ENCODE results near the gene CRYL1. TPM values are rescaled to one million over a fixed set of nuclear protein-coding genes. Genes with fewer than 3 reads are reported as not detected.

CRYL1 gene
- total RNA-seq, 1 experiment from 2014 or later: 2.9 TPM

DNA sequence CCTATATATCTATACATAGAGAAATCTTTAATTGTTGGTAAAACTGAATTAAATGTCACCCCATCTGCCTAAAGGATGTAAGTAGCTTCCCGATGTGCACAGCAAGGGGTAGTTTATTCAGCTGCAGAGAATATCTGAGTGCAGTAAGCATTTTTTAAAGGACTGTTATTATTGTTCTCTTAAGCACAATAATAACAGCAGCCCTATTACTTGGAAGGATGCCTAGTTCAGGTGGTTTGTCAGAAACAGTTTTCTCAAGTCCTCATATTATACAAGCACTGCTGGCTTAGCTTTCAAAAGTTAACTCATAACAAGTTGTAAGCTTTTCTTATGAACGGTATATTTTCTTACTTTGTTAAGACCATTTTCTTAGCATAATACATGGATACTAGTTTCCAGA is 142.6 kb downstream of the CRYL1 start:
- H3K4me3 Mint-ChIP-seq: no peak overlapping the region
- H3K27ac Mint-ChIP-seq: no peak overlapping the region
- POLR2A ChIA-PET: no interaction called here
- DNase-seq (ENCODE audit: low spot score): no peak
- peaks cover 4% of the 10 kb centered on the region for H3K36me3 Mint-ChIP-seq
- H3K27me3 Mint-ChIP-seq (ENCODE audit: low read depth): no peaks in the 10 kb centered on the region
- H3K4me1 Mint-ChIP-seq: no peaks in the 10 kb centered on the region
- peaks cover 20% of the 10 kb centered on the region for H3K9me3 Mint-ChIP-seq
- no peak for ATAC-seq
- CTCF ChIA-PET: no interaction called here
- TF ChIP-seq HMGA2 (CRISPR knock-in tag; IDR thresholded peaks at IDR 0.05): no peak
- TF ChIP-seq, protein P1, sequence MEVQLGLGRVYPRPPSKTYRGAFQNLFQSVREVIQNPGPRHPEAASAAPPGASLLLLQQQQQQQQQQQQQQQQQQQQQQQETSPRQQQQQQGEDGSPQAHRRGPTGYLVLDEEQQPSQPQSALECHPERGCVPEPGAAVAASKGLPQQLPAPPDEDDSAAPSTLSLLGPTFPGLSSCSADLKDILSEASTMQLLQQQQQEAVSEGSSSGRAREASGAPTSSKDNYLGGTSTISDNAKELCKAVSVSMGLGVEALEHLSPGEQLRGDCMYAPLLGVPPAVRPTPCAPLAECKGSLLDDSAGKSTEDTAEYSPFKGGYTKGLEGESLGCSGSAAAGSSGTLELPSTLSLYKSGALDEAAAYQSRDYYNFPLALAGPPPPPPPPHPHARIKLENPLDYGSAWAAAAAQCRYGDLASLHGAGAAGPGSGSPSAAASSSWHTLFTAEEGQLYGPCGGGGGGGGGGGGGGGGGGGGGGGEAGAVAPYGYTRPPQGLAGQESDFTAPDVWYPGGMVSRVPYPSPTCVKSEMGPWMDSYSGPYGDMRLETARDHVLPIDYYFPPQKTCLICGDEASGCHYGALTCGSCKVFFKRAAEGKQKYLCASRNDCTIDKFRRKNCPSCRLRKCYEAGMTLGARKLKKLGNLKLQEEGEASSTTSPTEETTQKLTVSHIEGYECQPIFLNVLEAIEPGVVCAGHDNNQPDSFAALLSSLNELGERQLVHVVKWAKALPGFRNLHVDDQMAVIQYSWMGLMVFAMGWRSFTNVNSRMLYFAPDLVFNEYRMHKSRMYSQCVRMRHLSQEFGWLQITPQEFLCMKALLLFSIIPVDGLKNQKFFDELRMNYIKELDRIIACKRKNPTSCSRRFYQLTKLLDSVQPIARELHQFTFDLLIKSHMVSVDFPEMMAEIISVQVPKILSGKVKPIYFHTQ (CRISPR knock-in tag; IDR thresholded peaks at IDR 0.05): no peak
- no peak for TF ChIP-seq ZNF121 (CRISPR knock-in tag; IDR thresholded peaks at IDR 0.05)
- TF ChIP-seq, protein P2, sequence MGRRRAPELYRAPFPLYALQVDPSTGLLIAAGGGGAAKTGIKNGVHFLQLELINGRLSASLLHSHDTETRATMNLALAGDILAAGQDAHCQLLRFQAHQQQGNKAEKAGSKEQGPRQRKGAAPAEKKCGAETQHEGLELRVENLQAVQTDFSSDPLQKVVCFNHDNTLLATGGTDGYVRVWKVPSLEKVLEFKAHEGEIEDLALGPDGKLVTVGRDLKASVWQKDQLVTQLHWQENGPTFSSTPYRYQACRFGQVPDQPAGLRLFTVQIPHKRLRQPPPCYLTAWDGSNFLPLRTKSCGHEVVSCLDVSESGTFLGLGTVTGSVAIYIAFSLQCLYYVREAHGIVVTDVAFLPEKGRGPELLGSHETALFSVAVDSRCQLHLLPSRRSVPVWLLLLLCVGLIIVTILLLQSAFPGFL (CRISPR knock-in tag; IDR thresholded peaks at IDR 0.05; ENCODE audit: borderline replicate concordance): no peak
- TF ChIP-seq RORB (CRISPR knock-in tag; IDR thresholded peaks at IDR 0.05): no peak
- TF ChIP-seq, protein P3, sequence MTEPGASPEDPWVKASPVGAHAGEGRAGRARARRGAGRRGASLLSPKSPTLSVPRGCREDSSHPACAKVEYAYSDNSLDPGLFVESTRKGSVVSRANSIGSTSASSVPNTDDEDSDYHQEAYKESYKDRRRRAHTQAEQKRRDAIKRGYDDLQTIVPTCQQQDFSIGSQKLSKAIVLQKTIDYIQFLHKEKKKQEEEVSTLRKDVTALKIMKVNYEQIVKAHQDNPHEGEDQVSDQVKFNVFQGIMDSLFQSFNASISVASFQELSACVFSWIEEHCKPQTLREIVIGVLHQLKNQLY (CRISPR knock-in tag; IDR thresholded peaks at IDR 0.05): no peak
- no peak for TF ChIP-seq ZNF263 (CRISPR knock-in tag; IDR thresholded peaks at IDR 0.05; ENCODE audit: low read depth)
- TF ChIP-seq JUN (CRISPR knock-in tag; IDR thresholded peaks at IDR 0.05): no peak

DNA sequence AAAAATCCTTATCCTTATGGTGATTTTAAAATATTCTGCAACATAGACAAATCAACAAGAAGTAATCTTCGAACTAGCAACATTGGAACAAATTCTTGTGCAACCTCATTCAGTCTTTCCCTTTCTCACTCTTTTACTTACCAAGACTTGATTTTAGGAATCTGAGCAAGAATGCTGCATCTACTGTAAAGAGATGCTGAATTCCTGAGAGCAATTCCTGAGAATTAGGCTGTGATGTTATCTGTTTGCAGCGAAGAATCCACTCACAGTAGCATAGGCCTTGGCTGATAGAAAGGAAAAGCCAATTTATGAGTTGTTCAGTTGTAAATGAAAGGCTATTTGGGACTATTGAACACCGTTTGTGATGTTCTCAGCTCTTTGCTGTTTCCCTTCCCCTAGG is 144.3 kb downstream of the CRYL1 start:
- ATAC-seq (no peak), DNase-seq (ENCODE audit: low spot score) (no peak)
- peaks cover 9% of the 10 kb centered on the region for H3K9me3 Mint-ChIP-seq
- H3K4me1 Mint-ChIP-seq: no peaks in the 10 kb centered on the region
- ChIA-PET CTCF (no interaction called here), POLR2A (no interaction called here)
- TF ChIP-seq ZNF416 (CRISPR knock-in tag; IDR thresholded peaks at IDR 0.05): no peak
- TF ChIP-seq GTF2I (CRISPR knock-in tag; conservative IDR thresholded peaks at IDR 0.05): no peak
- TF ChIP-seq NFYB (CRISPR knock-in tag; conservative IDR thresholded peaks at IDR 0.05; ENCODE audit: low read depth): no peak
- TF ChIP-seq ESRRA (CRISPR knock-in tag; IDR thresholded peaks at IDR 0.05; ENCODE audit: borderline replicate concordance): no peak
- no peak for TF ChIP-seq GABPB1 (CRISPR knock-in tag; IDR thresholded peaks at IDR 0.05)
- TF ChIP-seq ZNF532 (CRISPR knock-in tag; IDR thresholded peaks at IDR 0.05; ENCODE audit: borderline replicate concordance): no peak
- TF ChIP-seq ZNF121 (CRISPR knock-in tag; IDR thresholded peaks at IDR 0.05): no peak
- TF ChIP-seq ZBTB21 (CRISPR knock-in tag; IDR thresholded peaks at IDR 0.05; ENCODE audit: borderline replicate concordance): no peak
- H3K27ac Mint-ChIP-seq: no peak overlapping the region
- no peaks in the 10 kb centered on the region for H3K36me3 Mint-ChIP-seq
- H3K27me3 Mint-ChIP-seq (ENCODE audit: low read depth): no peaks in the 10 kb centered on the region
- H3K4me3 Mint-ChIP-seq: no peak overlapping the region

- H3K4me1 Mint-ChIP-seq: no peaks in the 10 kb centered on the region
- no peak for ATAC-seq
- no peaks in the 10 kb centered on the region for H3K27me3 Mint-ChIP-seq (ENCODE audit: low read depth)
- H3K36me3 Mint-ChIP-seq: no peaks in the 10 kb centered on the region
- no peaks in the 10 kb centered on the region for H3K9me3 Mint-ChIP-seq
- POLR2A ChIA-PET: no interaction called here
- H3K4me3 Mint-ChIP-seq: no peak overlapping the region
- CTCF ChIA-PET: no interaction called here
- no peak for DNase-seq (ENCODE audit: low spot score)
- H3K27ac Mint-ChIP-seq: no peak overlapping the region
- TF ChIP-seq ZNF396 (CRISPR knock-in tag; IDR thresholded peaks at IDR 0.05; ENCODE audit: borderline replicate concordance): no peak
- TF ChIP-seq NR3C1 (CRISPR knock-in tag; conservative IDR thresholded peaks at IDR 0.05; ENCODE audit: low read depth): no peak
- TF ChIP-seq ESRRA (CRISPR knock-in tag; IDR thresholded peaks at IDR 0.05; ENCODE audit: borderline replicate concordance): no peak
- TF ChIP-seq, protein P4, sequence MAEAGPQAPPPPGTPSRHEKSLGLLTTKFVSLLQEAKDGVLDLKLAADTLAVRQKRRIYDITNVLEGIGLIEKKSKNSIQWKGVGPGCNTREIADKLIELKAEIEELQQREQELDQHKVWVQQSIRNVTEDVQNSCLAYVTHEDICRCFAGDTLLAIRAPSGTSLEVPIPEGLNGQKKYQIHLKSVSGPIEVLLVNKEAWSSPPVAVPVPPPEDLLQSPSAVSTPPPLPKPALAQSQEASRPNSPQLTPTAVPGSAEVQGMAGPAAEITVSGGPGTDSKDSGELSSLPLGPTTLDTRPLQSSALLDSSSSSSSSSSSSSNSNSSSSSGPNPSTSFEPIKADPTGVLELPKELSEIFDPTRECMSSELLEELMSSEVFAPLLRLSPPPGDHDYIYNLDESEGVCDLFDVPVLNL (CRISPR knock-in tag; IDR thresholded peaks at IDR 0.05; ENCODE audit: borderline replicate concordance, low read depth): no peak
- no peak for TF ChIP-seq RELA (CRISPR knock-in tag; IDR thresholded peaks at IDR 0.05; ENCODE audit: borderline replicate concordance)
- TF ChIP-seq TEAD4 (CRISPR knock-in tag; IDR thresholded peaks at IDR 0.05): no peak
- no peak for TF ChIP-seq SOX15 (CRISPR knock-in tag; IDR thresholded peaks at IDR 0.05)
- TF ChIP-seq ATF3 (CRISPR knock-in tag; conservative IDR thresholded peaks at IDR 0.05): no peak
These were observed 146.9 kb downstream of the CRYL1 start for GRCh38 chr13:20378721-20379120.

Measured in WTC11 (cell line).